ENCODE data around the gene CGB8.
A peak's percentile ranks its signal among the peaks of the same experiment; 100 is the strongest.
"Not testable (repeated sequence)": the region's sequence is repeated elsewhere in the genome, so short reads cannot be mapped to it uniquely, and the experiment has no call there.

CGB8 gene

DNA sequence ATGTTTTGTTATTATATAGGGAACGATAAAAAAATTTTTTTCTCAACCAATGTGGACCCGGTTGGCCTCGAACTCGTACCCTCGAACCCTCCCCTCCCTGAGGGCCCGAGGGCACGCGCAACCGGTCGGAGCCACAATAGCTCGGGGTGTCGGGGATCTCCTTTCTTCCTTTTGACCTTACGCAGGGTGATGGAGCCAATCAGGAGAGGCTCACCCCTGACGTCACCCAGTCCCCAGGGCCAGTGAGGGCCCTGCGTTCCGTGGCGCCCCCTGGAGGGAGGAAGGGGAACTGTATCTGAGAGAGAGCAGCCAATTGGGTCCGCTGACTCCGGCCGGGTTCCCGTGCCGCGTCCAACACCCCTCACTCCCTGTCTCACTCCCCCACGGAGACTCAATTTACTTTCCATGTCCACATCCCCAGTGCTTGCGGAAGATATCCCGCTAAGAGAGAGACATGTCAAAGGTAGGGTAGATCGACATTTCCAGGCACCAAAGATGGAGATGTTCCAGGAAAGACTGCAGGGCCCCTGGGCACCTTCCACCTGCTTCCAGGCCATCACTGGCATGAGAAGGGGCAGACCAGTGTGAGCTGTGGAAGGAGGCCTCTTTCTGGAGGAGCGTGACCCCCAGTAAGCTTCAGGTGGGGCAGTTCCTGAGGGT lies 17.1 kb downstream of the CGB8 start, which contains the start of gene CGB2:
Gene CGB2, plus strand, starts transcription at position 249 of the 660 bp plus-strand sequence. Its CDS starts 206 bp downstream, at position 455.
- TF ChIP-seq, protein P1, sequence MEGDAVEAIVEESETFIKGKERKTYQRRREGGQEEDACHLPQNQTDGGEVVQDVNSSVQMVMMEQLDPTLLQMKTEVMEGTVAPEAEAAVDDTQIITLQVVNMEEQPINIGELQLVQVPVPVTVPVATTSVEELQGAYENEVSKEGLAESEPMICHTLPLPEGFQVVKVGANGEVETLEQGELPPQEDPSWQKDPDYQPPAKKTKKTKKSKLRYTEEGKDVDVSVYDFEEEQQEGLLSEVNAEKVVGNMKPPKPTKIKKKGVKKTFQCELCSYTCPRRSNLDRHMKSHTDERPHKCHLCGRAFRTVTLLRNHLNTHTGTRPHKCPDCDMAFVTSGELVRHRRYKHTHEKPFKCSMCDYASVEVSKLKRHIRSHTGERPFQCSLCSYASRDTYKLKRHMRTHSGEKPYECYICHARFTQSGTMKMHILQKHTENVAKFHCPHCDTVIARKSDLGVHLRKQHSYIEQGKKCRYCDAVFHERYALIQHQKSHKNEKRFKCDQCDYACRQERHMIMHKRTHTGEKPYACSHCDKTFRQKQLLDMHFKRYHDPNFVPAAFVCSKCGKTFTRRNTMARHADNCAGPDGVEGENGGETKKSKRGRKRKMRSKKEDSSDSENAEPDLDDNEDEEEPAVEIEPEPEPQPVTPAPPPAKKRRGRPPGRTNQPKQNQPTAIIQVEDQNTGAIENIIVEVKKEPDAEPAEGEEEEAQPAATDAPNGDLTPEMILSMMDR (conservative IDR thresholded peaks at IDR 0.05; ENCODE audit: low read depth, low read length): peak; percentile 36
- H3K4me3 ChIP-seq (ENCODE audit: low read length); DNase-seq (ENCODE audit: low read depth): not testable (repeated sequence)

DNA sequence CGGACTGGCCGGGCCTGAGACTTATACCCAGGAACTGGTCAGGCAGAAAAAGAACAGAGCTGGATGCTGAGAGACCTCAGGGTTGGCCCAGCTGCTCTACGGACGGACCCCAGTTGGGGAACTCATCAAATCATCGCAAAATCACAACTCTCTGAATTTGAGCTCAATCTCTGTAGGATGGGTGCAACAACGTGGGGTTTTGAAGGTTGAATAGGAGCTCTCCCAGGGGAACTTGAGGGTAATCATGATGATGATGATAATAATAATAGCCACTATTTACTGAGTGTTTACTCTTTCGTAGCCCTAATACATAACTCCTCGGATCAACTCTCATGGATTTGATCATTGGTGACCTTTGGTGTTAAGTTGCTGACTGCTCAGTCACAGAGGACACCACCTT lies 18.6 kb downstream of the CGB8 start:
- DNase-seq (ENCODE audit: low read depth): not testable (repeated sequence)

DNA sequence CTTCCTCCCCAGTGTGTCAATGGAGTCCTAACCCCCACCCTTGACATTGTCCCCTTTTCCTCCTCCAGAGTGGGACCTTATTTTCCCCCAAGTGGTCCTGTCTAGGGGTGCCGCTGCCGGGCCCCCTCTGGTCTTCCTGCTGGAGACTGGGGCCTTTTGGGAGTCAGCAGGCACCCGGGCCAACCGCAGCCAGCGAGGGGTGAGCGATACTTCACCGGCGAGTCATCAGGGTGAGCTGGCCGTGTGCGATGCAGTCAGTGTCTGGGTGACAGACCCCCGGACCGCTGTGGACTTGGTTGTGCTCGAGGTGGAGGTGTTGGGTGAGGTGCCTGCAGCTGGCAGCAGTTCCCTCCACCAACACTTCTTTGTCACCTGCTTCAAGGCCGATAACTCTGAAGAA lies 19.2 kb downstream of the CGB8 start:
- DNase-seq (ENCODE audit: low read depth); H3K4me3 ChIP-seq (ENCODE audit: low read length): not testable (repeated sequence)

More for the DNA sequence above, 18.6 kb downstream of the CGB8 start:
- H3K4me3 ChIP-seq (ENCODE audit: low read length): not testable (repeated sequence)

DNA sequence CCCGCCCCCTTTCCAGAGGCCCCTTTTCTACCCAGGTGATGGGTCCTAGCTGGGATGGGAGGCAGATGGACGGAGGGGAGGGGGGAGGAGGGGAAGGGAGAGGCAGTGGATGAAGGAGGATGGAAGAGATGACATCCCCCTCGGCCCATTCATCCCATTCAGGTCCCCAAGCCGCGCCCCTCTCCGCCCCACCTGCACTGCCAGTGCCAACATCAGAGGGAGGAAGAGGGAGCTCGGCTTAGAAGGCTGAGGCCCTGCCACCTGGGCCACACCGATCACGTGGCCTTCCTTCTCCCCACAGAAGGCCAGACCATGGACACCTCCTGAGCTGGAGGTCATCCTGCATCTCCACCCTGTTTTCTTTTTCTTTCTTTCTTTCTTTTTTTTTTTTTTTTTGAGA lies 20.2 kb downstream of the CGB8 start:
- not testable (repeated sequence) for H3K4me3 ChIP-seq (ENCODE audit: low read length); DNase-seq (ENCODE audit: low read depth)

DNA sequence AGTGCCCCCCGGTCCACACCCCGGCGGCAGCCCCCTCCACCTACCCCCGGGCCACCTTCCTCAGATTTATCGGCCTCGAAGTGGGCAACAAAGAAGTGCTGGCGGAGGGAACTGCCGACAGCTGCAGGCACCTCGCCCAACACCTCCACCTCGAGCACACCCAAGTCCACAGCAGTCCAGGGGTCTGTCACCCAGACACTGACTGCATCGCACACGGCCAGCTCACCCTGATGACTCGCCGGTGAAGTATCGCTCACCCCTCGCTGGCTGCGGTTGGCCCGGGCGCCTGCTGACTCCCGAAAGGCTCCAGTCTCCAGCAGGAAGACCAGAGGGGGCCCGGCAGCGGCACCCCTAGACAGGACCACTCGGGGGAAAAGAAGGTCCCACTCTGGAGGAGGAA lies 23.3 kb downstream of the CGB8 start:
- H3K4me3 ChIP-seq (ENCODE audit: low read length); DNase-seq (ENCODE audit: low read depth): not testable (repeated sequence)

DNA sequence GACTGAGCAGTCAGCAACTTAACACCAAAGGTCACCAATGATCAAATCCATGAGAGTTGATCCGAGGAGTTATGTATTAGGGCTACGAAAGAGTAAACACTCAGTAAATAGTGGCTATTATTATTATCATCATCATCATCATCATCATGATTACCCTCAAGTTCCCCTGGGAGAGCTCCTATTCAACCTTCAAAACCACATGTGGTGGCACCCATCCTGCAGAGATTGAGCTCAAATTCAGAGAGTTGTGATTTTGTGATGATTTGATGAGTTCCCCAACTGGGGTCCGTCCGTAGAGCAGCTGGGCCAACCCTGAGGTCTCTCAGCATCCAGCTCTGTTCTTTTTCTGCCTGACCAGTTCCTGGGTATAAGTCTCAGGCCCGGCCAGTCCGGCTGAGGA lies 23.8 kb downstream of the CGB8 start:
- not testable (repeated sequence) for H3K4me3 ChIP-seq (ENCODE audit: low read length); DNase-seq (ENCODE audit: low read depth)

DNA sequence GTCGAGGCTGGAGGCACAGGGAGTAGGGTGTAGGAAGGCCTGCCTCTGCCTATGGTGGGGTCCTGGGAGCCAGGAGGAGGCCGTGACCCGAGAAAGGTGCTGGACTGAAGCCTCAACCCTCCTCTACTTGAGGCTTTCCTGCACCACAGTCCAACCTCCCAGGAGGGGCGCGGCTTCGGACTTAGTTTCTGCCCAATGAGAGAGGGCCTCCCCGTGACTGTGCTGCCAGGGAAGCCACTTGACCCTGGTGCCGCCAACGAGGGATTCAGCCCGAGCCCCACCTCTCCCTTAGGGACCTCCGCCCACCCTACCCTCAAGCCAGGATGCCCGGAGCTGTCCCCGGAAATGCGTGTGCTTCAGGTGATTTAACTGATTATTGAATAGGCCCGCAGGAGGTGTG lies 24.7 kb downstream of the CGB8 start, which contains the start of gene CGB3:
Gene CGB3, minus strand, starts transcription at position 101 of the 400 bp plus-strand sequence. CDS start 362 bp downstream, outside the sequence.
- not testable (repeated sequence) for DNase-seq (ENCODE audit: low read depth)

DNA sequence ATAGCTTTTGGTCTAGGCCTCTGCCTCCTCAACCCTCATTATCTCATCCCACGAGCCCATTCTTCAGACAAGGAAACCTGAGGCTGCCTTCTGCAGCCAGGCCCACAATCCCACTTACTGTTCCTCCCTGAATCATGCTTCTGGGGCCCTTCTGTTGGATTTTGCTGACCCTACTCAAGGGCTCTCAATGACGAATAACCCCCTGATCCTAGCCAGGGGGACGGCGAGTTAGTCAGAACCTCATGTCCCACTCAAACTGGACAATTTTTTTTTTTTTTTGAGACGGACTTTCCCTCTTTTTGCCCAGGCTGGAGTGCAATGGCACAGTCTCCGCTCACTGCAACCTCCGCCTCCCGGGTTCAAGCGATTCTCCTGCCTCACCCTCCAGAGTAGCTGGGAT lies 26.8 kb downstream of the CGB8 start:
- DNase-seq (ENCODE audit: low read depth): no peak
- TF ChIP-seq, protein P1 (conservative IDR thresholded peaks at IDR 0.05; ENCODE audit: low read depth, low read length): no peak
- no peak overlapping the region for H3K4me3 ChIP-seq (ENCODE audit: low read length)

More for the DNA sequence above, 24.7 kb downstream of the CGB8 start, which contains the start of gene CGB3:
- H3K4me3 ChIP-seq (ENCODE audit: low read length): not testable (repeated sequence)

DNA sequence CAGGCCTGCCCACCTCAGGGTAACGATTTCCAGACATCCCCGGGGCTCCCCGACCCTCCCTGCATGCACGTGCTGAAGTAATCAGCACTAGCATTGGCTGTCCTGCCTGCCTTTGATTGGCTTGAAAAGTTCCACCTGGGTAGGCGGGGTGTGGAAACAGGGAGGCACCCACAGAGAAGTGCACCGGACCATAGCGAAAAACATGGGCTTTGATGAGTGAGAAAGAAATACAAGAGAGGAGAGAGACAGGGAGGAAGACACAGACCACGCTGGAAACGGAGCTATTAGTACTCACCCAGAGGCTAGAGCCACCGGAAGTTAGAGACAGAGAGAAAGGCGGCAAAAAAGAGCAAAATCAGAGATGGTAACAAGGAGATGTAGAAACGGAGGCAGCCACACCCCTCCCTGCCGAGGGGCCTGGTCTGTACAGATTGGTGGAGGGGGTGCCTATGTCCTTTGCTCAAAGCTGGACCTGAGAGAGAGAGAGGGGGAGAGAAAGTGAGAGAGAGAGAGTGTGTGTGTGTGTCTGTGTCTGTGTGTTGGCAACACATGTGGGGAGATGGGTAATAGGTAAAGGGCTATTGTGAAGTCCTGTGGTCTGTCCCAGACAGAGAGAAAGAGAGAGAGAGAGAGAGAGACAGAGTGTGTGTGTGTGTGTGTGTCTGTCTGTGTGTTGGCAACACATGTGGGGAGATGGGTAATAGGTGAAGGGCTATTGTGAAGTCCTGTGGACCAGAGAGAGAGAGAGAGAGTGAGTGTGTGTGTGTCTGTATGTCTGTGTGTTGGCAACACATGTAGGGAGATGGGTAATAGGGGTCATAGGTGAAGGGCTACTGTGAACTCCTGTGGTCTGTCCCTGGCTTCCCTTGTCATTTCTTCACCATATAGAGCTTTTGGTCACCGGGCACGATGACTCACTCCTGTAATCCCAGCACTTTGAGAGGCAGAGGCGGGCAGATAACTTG lies 27.7 kb downstream of the CGB8 start:
- TF ChIP-seq, protein P1 (conservative IDR thresholded peaks at IDR 0.05; ENCODE audit: low read depth, low read length): no peak
- no peak for DNase-seq (ENCODE audit: low read depth)
- no peak overlapping the region for H3K4me3 ChIP-seq (ENCODE audit: low read length)

DNA sequence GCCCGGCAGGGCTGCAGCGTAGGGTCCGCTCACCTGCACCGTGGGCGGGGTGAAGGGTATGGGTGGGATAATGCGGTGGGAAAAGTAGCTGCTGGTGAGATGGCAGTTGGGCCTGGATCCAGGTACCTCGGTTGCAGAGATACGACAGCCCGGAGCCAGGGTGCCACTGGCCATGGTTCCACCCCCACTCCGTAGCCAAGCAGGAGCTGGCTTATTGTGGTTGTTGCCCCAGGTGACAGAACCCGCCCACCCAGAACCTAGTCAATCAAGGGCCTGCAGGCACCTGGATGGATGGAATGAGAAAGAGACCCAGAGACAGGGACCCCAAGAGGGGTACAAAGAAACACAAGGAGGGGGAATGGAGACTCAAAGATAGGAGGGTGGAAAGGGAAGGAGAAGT lies 28.6 kb downstream of the CGB8 start:
- TF ChIP-seq, protein P1 (conservative IDR thresholded peaks at IDR 0.05; ENCODE audit: low read depth, low read length): no peak
- H3K4me3 ChIP-seq (ENCODE audit: low read length): no peak overlapping the region
- DNase-seq (ENCODE audit: low read depth): no peak
